Thyroid gland (tissue), 4 donors: ENCODE measurements around the gene PAF1.

Experiments
- CTCF ChIP-seq, 6 experiments: fragments of 200-600 bp in 3 of 6; fragments of 450-650 bp in 3 of 6; sonication (generic) in 3 of 6; IDR thresholded peaks; one replicate each; pipeline ENCODE4 v1.5.1; 2016 to 2019; ENCODE audit warnings: antibody characterized with exemption in 6 of 6, mild to moderate bottlenecking in 2 of 6, inconsistent platforms in 1 of 6, moderate library complexity in 1 of 6
- POLR2A ChIP-seq, 2 donors: fragments of 450-650 bp; IDR thresholded peaks; one replicate each; pipeline ENCODE4 v1.6.1; 2017; ENCODE audit warnings: antibody characterized with exemption in 2 of 2, mild to moderate bottlenecking in 2 of 2, moderate library complexity in 1 of 2

- TF ChIP-seq POLR2A (IDR thresholded peaks at IDR 0.05), result no peak
- no peak for TF ChIP-seq CTCF (IDR thresholded peaks at IDR 0.05)
These were observed 25.5 kb upstream of the PAF1 start for GRCh38 chr19:39416152-39417120.
